NOMO-1 treated with dmso at 0.1 percent for 144 hours (cell line): ENCODE measurements around the gene RNASEL.

Experiments
- DNase-seq: peaks from one replicate; lab custom pipeline; 2025; ENCODE audit not compliant: unreplicated experiment; lab: John Stamatoyannopoulos, UW

The RNASEL gene

GRCh38 chr1:182601913-182602312 is 12.9 kb upstream of the RNASEL start:
- DNase-seq, result no peak

GRCh38 chr1:182601416-182601786 is 12.3 kb upstream of the RNASEL start:
- peak; percentile 25 for DNase-seq

GRCh38 chr1:182600745-182601415 is 11.8 kb upstream of the RNASEL start:
- DNase-seq, result no peak

- DNase-seq, result no peak
These were observed 11.1 kb upstream of the RNASEL start for GRCh38 chr1:182600036-182600713.

DNA sequence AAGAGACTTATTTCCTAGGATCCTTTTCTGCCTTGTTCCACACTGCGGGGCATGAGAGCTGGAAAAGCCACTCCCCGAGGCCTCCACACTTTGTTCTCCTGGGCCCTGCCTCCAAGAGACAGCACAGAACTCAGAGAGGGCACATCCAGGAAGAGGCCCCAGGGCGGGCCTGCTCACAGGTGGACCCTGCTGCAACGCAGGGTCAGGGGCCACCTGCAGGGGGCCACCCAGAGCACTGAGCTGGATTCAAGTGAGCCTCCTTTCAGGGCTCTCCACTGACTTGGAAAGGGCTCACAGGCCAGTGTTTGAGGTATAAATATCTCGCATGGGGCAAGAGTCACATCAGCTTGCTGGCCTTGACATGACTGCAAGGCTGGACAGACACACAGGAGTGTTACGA is 10.3 kb upstream of the RNASEL start:
- DNase-seq, result no peak

- no peak for DNase-seq
These were observed 9.2 kb upstream of the RNASEL start for GRCh38 chr1:182598296-182598695.

DNA sequence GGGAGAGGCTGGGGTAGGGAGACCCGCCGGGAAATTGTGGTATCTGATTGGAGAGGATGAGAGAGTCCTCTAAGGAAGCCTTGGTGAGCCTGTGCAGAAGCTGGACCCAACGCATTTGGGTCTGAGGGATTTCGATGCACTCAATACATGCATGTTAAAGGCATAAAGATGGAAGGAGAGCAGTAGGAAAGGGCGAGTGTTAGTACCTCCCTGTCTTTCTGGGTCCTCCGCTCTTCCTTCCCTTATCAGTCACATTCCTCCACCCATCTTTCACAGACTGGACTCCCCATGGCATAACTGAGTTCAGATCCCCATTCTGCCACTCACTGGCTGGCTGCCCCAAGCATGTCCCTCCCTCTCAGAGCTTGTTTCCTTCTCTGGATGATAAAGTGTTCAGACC is 7.9 kb upstream of the RNASEL start:
- no peak for DNase-seq

GRCh38 chr1:182595641-182596240 is 6.7 kb upstream of the RNASEL start:
- DNase-seq, result peak; percentile 32

DNA sequence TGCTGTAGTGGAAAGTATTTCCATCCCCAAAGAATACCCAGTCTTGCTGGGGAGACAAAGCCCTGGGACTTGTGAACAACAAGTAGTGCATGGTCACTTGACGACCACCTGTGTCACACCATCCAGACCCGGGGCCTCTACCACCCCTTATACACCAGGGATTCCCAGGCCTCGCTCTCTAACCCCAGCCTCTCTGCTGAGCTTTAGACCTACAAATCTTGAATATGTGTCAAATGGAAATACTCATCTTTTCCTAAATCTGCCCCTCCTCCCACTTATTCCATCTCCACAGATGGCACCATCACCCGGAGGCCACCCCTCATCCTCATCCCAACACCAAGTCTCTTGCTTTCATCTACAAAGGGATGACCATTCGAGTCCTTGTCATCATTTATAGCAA is 875 bp upstream of the RNASEL start:
- DNase-seq, result no peak

- no peak for DNase-seq
These were observed 464 bp upstream of the RNASEL start for GRCh38 chr1:182589520-182589919.

GRCh38 chr1:182587666-182588499 is 1.2 kb downstream of the RNASEL start:
- no peak for DNase-seq

DNA sequence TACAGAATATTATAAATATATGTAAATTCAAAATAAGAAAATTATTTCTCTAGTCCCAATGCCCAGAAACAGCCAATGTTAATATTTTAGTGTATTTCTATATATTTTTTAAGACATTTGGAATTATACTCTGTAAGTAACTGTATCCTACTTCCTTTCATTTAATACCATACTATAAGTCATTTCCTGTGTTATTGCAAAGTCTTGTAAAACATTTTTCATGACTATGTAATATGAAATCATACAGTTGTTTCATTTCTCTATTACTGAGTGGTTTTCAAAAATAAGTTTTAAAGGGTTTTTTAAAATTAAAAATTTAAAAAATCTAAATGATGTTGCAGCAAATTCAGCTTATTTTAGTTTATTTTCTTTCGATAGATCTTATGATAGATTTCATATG is 2.0 kb downstream of the RNASEL start:
- no peak for DNase-seq

- DNase-seq, result no peak
These were observed 2.7 kb downstream of the RNASEL start for GRCh38 chr1:182586380-182586779.

- no peak for DNase-seq
These were observed 4.3 kb downstream of the RNASEL start for GRCh38 chr1:182584746-182585145.

GRCh38 chr1:182580736-182581135 is 8.3 kb downstream of the RNASEL start:
- no peak for DNase-seq

DNA sequence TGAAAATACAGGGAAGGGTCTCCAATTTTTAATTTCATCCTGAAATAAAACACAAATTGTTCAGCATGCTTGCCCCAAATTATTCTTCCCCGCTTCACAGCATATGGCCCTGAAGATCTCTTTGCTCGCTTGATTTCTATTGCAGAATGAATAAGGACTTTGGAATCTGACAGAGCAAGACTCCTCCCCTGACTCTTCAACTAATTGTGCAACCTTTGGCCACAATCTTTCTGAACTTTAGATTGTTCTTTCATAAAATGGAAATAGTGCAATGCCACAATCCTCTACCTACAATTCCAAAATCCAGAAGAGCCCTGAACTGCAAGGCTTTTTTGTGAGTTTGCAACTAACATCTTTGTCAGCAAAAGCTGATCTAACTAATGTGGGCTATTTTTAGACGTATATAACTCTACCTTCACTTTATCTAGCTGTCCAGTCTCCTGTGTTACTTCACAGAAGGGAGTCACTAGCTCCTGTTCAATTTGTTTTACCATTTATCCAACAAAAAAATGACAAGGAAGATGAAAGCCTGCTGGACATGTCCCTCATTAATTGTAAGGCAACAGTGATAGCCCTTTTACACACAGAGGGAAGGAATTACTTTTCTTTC is 13.4 kb downstream of the RNASEL start:
- DNase-seq, result no peak

DNA sequence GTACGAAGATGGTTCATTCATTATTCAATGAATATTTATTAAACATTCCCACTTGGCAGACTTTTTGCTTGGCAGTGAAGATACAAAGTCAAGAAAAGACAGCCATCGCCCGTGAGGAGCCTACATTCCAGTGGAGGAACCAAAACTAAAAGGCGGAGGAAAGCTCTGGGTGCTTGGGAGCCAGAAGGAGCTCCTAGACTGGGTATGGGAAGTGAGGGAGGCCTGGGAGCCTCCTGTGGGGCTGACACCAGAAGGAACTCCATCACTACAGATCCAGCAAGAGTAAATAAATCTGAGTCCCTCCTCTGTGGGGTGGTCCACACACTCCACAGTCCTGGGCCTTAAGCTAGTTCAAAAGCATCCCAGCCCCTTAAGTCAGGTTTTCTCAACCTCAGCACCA is 14.9 kb downstream of the RNASEL start:
- DNase-seq, result no peak

DNA sequence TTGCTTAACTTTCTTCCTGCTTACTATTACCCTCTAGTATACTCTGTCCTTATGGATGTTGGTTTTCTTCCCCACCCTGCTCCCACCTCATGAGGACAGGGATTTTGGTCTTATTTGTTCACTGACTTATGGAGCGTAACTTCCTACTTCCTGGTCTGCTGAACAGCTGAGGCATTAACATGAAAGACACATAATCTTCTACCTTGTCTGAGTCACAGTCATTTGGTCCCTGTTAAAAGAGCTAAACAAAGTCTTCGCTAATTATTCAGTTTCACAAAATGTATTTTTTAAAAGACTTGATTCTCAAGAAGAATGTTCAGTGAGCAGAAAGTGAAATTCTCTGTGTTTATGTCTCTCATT is 18.5 kb downstream of the RNASEL start:
- DNase-seq, result no peak

DNA sequence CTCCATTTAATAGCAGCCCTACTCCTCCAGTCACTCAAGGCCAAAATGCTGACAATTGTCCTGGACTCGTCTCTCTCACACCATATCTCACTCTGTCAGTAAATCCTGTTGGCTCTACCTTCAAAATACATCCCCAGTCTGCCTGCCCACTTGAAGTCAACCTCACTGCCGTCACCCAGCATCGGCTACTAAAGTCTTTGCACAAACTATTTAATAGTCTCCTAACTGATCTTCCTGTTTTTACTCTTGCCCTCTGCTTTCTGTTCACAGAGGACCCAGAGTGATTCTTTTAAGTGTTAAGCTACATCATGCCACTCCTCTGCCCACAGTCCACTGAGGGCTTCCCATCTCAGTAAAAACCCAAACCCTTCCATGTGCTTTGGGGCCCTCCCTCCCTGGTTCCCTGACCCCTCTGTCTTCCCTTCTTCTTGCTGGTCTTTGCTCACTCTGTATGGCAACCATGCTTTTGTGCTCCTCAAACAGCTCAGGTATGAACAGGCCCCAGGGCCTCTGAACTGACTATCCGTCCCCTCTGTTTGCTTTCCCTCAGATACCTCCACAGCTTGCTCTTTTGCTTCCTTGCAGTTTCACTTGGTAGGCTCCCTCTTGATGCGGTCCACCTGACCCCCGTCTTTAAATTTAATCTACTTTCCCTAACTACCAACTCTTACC is 19.0 kb downstream of the RNASEL start:
- DNase-seq, result no peak

DNA sequence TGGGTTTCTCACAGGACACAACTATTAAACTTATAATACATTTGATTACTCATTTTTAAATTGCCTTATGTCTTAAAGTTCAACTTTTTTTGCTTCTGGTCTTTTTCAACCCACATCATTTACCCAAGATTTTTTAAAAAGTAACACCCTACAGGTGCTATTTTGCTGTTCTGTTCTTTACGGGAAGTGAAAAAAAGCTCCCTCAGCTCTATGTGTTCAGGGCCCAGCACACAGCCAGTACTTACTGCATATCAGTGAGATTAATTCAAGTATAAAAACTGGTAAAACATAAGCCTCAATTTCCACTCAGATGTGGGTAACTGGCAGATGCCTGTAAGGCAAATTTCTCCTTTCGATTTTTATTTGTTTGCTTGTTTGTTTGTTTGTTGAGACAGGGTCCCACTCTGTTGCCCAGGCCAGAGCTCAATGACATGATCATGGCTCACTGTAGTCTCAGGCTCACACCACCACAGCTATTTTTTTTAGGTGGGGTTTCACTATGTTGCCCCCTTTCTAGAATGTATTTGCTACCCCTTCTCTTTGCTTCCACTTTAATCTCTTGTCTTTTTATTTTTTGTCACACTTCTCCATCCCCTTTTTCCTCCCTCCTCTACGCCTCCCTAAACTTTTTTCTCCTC is 20.3 kb downstream of the RNASEL start:
- DNase-seq, result no peak
